Measurements from ENCODE around the gene TTR. TPM values are rescaled to one million over a fixed set of nuclear protein-coding genes. Genes with fewer than 3 reads are reported as not detected.

Gene TTR
- polyA plus RNA-seq, 1 of the 3 experiments (the other 2 are of a cell fraction), result not detected

- Histone ChIP-seq H3K9ac (no peak overlapping the region), H3K36me3 (replicated peaks in 1 of 2; ENCODE audit: control insufficient read depth in 1 of 2, insufficient read depth in 2 of 2, low read length in 1 of 2) (no peaks in the 10 kb centered on the region), H3K9me2 (no peaks in the 10 kb centered on the region), H4K20me1 (ENCODE audit: insufficient read depth) (no peaks in the 10 kb centered on the region), H3K4me3 (ENCODE audit: low read depth in 2 of 2, low read length in 1 of 2) (no peak overlapping the region), H3K4me2 (no peak overlapping the region), H3K79me2 (ENCODE audit: insufficient read depth) (no peaks in the 10 kb centered on the region), H3K27me3 (ENCODE audit: insufficient read depth) (no peaks in the 10 kb centered on the region), H3F3A (replicated peaks; ENCODE audit: insufficient read depth) (no peaks in the 10 kb centered on the region), H3K9me3 (no peaks in the 10 kb centered on the region), H2AFZ (ENCODE audit: low read depth) (no peak overlapping the region), H3K4me1 (ENCODE audit: control insufficient read depth in 1 of 2, insufficient read depth in 2 of 2, low read depth in 1 of 2, low read length in 1 of 2) (peaks cover 0 to 6% of the 10 kb centered on the region in 2 experiments; a peak in 1 of 4 replicates), H3K27ac (ENCODE audit: low read depth in 2 of 2, low read length in 1 of 2) (no peak overlapping the region)
- WGBS (ENCODE audit: low lambda C conversion rate), result 87% methylated on average over 5 of the region's 5 CpGs
- CTCF ChIA-PET, result interaction anchor here (0.6 to 1.9 kb wide), 6 partner anchors 37 to 111 kb away, joined by 3 to 4 read pairs (median 4); no protein-coding TSS in a partner anchor
- TF ChIP-seq USF1 (IDR thresholded peaks at IDR 0.05; ENCODE audit: borderline replicate concordance, low read depth) (no peak), USF2 (IDR thresholded peaks at IDR 0.05; ENCODE audit: borderline replicate concordance, low read depth, low read length) (no peak), NFIC (IDR thresholded peaks at IDR 0.05; ENCODE audit: borderline replicate concordance) (no peak), FOXM1 (IDR thresholded peaks at IDR 0.05; ENCODE audit: low read depth) (no peak), RXRA (IDR thresholded peaks at IDR 0.05; ENCODE audit: borderline replicate concordance, low read depth) (no peak), ZBTB33 (IDR thresholded peaks at IDR 0.05; ENCODE audit: borderline replicate concordance, low read depth) (no peak), MXI1 (IDR thresholded peaks at IDR 0.05; ENCODE audit: low read depth, low read length) (no peak), JUND (IDR thresholded peaks at IDR 0.05) (no peak), TAF1 (IDR thresholded peaks at IDR 0.05; ENCODE audit: borderline replicate concordance, low read depth, low read length) (no peak), TEAD4 (IDR thresholded peaks at IDR 0.05; ENCODE audit: borderline replicate concordance, insufficient read depth) (no peak), GATA2 (CRISPR knock-in tag; IDR thresholded peaks at IDR 0.05) (no peak), POLR2AphosphoS5 (IDR thresholded peaks at IDR 0.05; ENCODE audit: low read depth, low read length) (no peak), SIN3A (IDR thresholded peaks at IDR 0.05; ENCODE audit: borderline replicate concordance, low read depth, low read length) (no peak), TCF12 (IDR thresholded peaks at IDR 0.05) (no peak), MAX (IDR thresholded peaks at IDR 0.05; ENCODE audit: low read depth) (no peak), IRF3 (IDR thresholded peaks at IDR 0.05; ENCODE audit: low read depth, low read length) (no peak), EP300 (IDR thresholded peaks at IDR 0.05; ENCODE audit: borderline replicate concordance in 1 of 2, low read depth in 1 of 2, low read length in 1 of 2) (no peak), ELF1 (IDR thresholded peaks at IDR 0.05) (no peak)
- POLR2A ChIA-PET, result no interaction called here
- DNase-seq, result no peak
These were observed 19.8 kb downstream of the TTR start for GRCh38 chr18:31611511-31611910.
